Activated CD4-positive, alpha-beta T cell treated with anti-CD3 and anti-CD28 coated beads, Interleukin-2, Interleukin-6, amounts not matched to agents 100 ng/mL and 50 ng/mL, durations not matched to agents 16 hours and 8 hours (primary cell): ENCODE results near the gene IL7R.
A peak's percentile ranks its signal among the peaks of the same experiment; 100 is the strongest.

Experiments
- DNase-seq: peaks from one replicate; pipeline ENCODE4 v3.0.0-alpha.2; 2020

The IL7R gene

DNA sequence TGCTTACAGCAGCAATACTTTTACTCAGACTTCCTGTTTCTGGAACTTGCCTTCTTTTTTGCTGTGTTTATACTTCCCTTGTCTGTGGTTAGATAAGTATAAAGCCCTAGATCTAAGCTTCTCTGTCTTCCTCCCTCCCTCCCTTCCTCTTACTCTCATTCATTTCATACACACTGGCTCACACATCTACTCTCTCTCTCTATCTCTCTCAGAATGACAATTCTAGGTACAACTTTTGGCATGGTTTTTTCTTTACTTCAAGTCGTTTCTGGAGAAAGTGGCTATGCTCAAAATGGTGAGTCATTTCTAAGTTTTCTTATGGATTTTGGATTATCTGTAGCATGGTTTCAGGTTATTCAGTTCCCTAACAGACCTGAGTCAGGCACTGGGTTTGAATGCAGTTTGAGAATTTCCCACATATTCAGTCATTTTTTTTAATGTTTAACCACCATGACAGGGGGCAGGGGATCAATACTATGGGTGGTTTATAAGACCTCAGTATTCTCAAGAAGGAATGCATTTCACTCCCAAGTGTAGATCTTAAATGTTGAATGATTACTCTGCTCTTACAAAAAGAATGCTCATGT, at the start of gene IL7R:
IL7R (plus strand) TSS at position 127 of the 587 bp plus-strand sequence; CDS start at position 214, 87 bp downstream.
- peak; percentile 88 for DNase-seq

- DNase-seq, result peak; percentile 41
Observed at GRCh38 chr5:35810601-35811000, 46.1 kb upstream of the IL7R start.

DNA sequence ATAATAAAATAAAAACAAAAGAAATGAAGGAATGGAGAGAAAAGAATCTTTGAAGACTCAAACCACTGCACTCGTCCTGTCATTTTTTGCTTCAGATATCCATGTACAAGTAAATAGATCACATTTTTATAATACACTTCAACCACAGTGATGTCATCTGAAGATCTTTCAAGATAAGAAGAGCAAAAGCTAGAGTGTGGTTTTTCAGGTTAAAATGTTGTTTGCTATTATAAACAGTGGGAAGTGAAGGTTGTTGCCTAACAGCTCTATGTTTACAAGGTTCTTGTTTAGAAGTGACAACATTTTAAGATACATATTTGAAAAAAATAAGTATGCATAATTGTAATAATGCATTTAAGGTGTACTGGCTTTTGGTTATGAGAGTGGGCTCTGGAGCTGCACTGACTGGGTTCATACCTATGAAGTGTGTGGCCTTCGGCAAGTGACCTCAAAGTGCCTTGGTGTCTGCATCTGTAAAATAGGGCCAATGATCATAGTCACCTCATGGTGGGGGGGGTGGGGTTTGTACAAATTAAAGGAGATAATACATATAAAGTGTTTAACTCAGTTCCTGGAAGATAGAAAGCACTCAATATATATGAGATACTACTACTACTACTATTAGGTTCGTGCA, 45.5 kb upstream of the IL7R start:
- DNase-seq, result peak; percentile 87

DNA sequence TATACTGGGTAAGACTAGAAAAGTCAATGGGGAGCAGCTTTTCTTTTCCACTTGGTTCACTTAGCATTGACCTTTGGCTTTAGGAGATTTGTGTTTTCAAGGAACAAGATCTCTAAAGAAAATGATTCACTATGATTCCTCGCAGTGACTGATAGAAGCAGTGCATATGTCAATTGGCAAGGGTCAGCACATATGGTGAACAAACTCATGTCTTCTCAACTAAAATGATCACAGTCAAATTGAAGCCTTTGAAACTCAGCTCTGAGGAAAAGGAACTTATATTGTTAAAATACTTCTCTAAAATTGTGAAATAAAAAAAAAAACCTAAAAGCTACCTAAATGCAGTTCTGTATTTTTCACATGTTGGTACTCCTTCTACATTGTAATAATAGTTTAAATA, 43.2 kb upstream of the IL7R start:
- no peak for DNase-seq

GRCh38 chr5:35815089-35815936, 41.4 kb upstream of the IL7R start:
- peak; percentile 74 for DNase-seq

- DNase-seq, result peak; percentile 53
Observed at GRCh38 chr5:35816881-35817521, 39.7 kb upstream of the IL7R start.

GRCh38 chr5:35819026-35819425, 37.7 kb upstream of the IL7R start:
- no peak for DNase-seq

DNA sequence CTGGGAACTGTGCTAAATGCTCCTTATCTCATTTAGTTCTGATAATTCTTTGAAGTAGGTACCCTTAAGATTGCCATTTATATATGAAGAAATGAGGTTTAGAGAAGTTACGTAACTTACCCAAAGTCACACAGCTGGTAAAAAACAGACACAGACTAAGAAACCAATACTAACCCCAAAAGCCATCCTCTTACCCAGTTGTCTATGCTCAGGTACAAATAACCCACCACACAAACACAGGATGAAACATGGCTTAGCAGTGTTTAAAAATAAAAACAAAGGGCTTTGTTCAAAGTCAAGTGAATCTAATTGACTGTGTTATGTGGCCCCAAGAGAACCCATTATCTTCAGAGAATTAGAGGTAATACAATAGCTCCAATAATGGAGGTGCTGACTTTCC, 37.0 kb upstream of the IL7R start:
- no peak for DNase-seq

DNA sequence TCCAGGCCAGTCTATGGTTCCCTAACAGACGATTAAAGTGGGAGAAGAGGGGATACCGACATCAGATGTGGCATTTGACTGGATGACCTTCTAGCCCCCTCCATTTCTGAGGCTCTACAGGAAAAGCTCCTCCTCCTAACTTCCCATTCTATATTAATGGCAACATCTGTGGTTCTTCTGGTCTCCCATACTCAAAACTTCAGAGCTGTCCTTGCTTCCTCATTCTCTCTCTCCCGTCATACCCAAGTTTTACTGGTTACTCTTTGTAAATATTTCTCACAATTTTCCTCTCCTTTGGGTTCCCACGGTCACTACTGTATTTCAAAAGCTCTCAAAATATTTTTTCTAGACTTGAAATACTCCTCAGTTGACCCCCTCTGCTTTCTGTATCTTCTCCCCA, 36.0 kb upstream of the IL7R start:
- DNase-seq, result no peak

DNA sequence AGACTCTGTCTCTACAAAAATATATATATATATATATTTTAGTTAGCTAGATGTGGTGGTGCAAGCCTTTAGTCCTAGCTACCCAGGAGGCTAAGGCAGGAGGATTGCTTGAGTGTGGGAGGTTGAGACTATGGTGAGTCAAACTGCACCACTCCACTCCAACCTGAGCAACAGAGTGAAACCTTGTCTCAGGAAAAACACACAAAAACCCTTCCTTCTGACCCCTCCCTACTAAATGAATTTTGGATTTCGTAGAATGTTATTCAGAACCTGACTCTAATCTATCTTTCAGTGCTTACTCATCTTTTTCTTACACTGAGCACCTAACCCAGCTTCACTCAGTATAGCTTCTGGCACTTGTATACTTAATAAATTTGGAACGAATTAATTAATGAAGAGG, 35.2 kb upstream of the IL7R start:
- DNase-seq, result peak; percentile 84

DNA sequence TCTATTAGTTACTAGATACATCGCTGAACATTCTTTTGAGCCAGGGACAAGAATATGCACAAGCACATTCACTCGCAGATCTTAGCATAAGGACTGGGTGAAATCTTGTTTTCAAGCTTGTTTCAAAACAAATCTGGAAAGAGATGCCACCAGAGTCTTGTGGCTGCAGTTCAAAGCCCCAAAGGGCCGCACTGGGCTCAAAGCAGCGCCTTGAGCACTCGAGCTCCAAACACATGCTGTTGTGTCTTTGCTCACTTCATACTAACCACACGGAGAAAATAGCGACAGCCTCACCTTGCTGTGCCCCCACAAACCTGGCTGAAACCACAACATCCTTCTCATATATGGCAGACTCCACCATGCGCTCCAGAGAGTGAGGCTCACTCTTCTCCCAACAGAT, 34.2 kb upstream of the IL7R start:
- DNase-seq, result peak; percentile 73

- DNase-seq, result peak; percentile 46
Observed at GRCh38 chr5:35823347-35824098, 33.2 kb upstream of the IL7R start.

- DNase-seq, result peak; percentile 71
Observed at GRCh38 chr5:35826056-35826455, 30.6 kb upstream of the IL7R start.

DNA sequence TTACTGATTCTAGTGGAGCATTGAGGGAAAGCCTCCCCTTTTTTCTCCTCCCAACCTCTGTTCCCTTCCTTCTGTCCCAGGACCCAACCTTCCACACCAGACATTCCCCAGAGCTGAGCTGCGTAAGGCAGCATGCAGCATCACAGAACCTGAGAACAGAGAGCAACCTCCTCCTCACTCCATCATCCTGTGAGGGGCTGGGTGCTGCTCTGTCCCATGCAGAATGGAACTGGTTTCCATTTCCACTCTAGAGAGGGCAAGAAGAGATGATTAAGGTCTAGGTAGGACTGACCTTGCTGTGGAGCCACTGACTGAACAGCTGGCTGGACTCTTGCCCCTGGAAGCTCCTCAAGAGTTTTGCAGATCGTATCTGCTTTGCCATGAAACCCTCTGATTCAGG, 30.1 kb upstream of the IL7R start:
- DNase-seq, result peak; percentile 59

GRCh38 chr5:35828082-35828598, 28.6 kb upstream of the IL7R start:
- DNase-seq, result peak; percentile 52

- peak; percentile 39 for DNase-seq
Observed at GRCh38 chr5:35830587-35830986, 26.1 kb upstream of the IL7R start.

- DNase-seq, result peak; percentile 69
Observed at GRCh38 chr5:35832762-35833161, 23.9 kb upstream of the IL7R start.

DNA sequence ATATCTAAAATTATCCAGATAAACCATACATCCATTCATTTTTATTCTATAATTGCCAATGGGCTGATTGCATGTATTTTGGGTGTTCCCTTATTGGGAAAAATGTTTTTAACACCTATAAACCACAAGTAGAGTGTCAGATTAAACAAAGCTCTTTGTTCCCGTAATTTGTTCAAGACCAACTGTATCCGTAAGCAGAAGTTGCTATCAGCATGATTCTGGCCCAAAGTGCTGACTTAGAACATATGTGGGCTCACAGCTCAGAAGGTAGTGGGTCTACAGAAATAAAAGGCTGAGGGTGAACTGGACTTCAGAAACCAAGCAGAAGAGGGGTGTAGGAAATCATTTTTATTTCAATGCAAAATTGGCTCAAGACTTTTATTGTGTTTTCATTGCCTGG, 23.5 kb upstream of the IL7R start:
- DNase-seq, result peak; percentile 70

- DNase-seq, result peak; percentile 82
Observed at GRCh38 chr5:35835796-35836742, 20.6 kb upstream of the IL7R start.

DNA sequence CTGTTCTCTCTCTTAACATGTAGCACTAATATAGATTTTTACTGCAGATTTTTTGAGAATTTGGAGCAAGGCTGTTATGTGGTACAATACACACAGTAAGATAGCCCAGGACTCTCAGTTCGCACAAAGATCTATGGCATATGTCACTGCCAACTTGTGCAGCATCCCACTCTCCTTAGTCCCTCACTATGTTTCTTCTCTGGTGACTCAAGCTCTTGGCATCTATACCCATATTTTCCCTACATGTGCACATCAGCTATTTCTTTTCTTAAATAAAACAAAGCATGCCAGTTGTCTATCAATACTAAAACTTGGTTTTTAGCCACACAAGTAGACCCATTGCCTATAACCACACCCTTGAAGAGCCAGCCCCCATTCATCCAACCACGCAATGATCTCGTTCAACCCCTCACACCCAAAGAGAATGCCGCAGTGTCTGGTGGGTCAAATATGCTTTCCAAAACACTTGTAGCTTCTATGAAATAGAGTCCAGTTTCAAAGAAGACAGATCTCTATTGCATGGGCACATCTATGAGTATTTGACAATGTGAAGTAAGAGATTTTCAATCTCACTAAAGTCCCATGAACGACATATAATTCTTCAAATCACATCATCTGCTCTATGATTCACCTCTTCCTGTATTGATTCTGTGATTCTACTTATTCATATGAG, 18.2 kb upstream of the IL7R start:
- peak; percentile 68 for DNase-seq

DNA sequence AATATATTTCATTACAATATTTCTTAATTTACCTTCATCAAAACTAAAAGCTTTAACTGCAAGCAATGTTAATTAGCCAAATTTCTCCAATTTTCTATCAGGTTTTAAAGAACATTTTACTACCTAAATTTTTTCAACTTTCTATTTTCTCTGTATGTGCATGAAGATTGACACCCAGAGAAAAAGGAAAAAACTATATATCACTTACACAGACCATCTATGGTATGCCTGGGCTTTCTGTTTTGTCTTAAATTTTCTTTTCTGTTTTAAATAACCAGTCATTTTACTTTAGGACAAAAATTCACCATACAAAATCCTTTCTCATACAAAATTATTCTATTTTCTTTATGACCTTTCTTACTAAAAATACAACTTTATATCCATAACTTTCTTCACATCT, 13.8 kb upstream of the IL7R start:
- no peak for DNase-seq
